ENCODE data around the gene CPM.

The CPM gene

GRCh38 chr12:68878283-68878682 lies 54.7 kb downstream of the CPM start:
- no peak for DNase-seq (ENCODE audit: low read depth)

- DNase-seq (ENCODE audit: low read depth) = no peak
Measured at GRCh38 chr12:68877583-68877982, 55.4 kb downstream of the CPM start.

GRCh38 chr12:68876461-68876860 lies 56.5 kb downstream of the CPM start:
- no peak for DNase-seq (ENCODE audit: low read depth)

- DNase-seq (ENCODE audit: low read depth) = no peak
Measured at GRCh38 chr12:68873316-68873715, 59.7 kb downstream of the CPM start.

- DNase-seq (ENCODE audit: low read depth) = no peak
Measured at GRCh38 chr12:68871921-68872320, 61.0 kb downstream of the CPM start.

GRCh38 chr12:68871396-68871795 lies 61.6 kb downstream of the CPM start:
- DNase-seq (ENCODE audit: low read depth) = no peak

GRCh38 chr12:68870443-68870842 lies 62.5 kb downstream of the CPM start:
- no peak for DNase-seq (ENCODE audit: low read depth)

- DNase-seq (ENCODE audit: low read depth) = no peak
Measured at GRCh38 chr12:68870011-68870410, 63.0 kb downstream of the CPM start.

GRCh38 chr12:68868043-68868790 lies 64.8 kb downstream of the CPM start:
- no peak for DNase-seq (ENCODE audit: low read depth)

- no peak for DNase-seq (ENCODE audit: low read depth)
Measured at GRCh38 chr12:68867606-68868005, 65.4 kb downstream of the CPM start.

- DNase-seq (ENCODE audit: low read depth) = no peak
Measured at GRCh38 chr12:68866950-68867349, 66.0 kb downstream of the CPM start.

GRCh38 chr12:68865399-68866164 lies 67.4 kb downstream of the CPM start:
- DNase-seq (ENCODE audit: low read depth) = no peak

GRCh38 chr12:68864604-68865003 lies 68.4 kb downstream of the CPM start:
- DNase-seq (ENCODE audit: low read depth) = no peak

- peak; percentile 35 for DNase-seq (ENCODE audit: low read depth)
Measured at GRCh38 chr12:68863886-68864454, 69.0 kb downstream of the CPM start.

- no peak for DNase-seq (ENCODE audit: low read depth)
Measured at GRCh38 chr12:68863109-68863770, 69.7 kb downstream of the CPM start.

- DNase-seq (ENCODE audit: low read depth) = no peak
Measured at GRCh38 chr12:68861890-68862289, 71.1 kb downstream of the CPM start.

GRCh38 chr12:68856510-68856909 lies 76.5 kb downstream of the CPM start:
- no peak for DNase-seq (ENCODE audit: low read depth)

GRCh38 chr12:68855771-68856170 lies 77.2 kb downstream of the CPM start:
- no peak for DNase-seq (ENCODE audit: low read depth)

- no peak for DNase-seq (ENCODE audit: low read depth)
Measured at GRCh38 chr12:68855111-68855510, 77.9 kb downstream of the CPM start.

- DNase-seq (ENCODE audit: low read depth) = no peak
Measured at GRCh38 chr12:68854554-68854953, 78.4 kb downstream of the CPM start.

- DNase-seq (ENCODE audit: low read depth) = no peak
Measured at GRCh38 chr12:68854078-68854468, 78.9 kb downstream of the CPM start.

GRCh38 chr12:68853396-68854077 lies 79.4 kb downstream of the CPM start:
- no peak for DNase-seq (ENCODE audit: low read depth)

All from HS-5 (cell line).